Ovary (tissue), 9 donors: ENCODE data around the gene LAMB3. TPM values are rescaled to one million over a fixed set of nuclear protein-coding genes. Genes with fewer than 3 reads are reported as not detected.

Experiments used
- DNase-seq, 5 donors: peaks; one replicate each; pipeline ENCODE4 v3.0.0-alpha.2; 2019 to 2020
- H3K27ac ChIP-seq, 2 donors: fragments of 200-600 bp; one replicate each; pipeline versions ENCODE4 v1.5.1 to v1.8.0; 2019 to 2022
- H3K27me3 ChIP-seq: fragments of 200-600 bp; one replicate; pipeline ENCODE4 v1.8.0; 2022
- H3K36me3 ChIP-seq: fragments of 200-600 bp; sonication (generic); one replicate; pipeline ENCODE4 v1.5.1; 2019
- H3K4me1 ChIP-seq: one replicate; pipeline ENCODE4 v1.8.1; 2013; ENCODE audit warnings: mild to moderate bottlenecking, moderate library complexity; ENCODE audit not compliant: insufficient read depth
- H3K4me3 ChIP-seq: fragments of 200-600 bp; sonication (generic); one replicate; pipeline ENCODE4 v1.5.1; 2017
- H3K9me3 ChIP-seq, 2 donors: fragments of 200-600 bp in 1 of 2; sonication (generic) in 1 of 2; one replicate each; pipeline versions ENCODE4 v1.5.1 to v1.8.1; 2013 to 2019; ENCODE audit warnings: mild to moderate bottlenecking in 1 of 2, moderate library complexity in 1 of 2
- CTCF ChIP-seq, 3 donors: fragments of 450-650 bp in 2 of 3; fragments of 200-600 bp in 1 of 3; IDR thresholded peaks; one replicate each; pipeline versions ENCODE4 v1.5.1 to v1.8.0; 2016 to 2022; ENCODE audit warnings: antibody characterized with exemption in 3 of 3, mild to moderate bottlenecking in 1 of 3
- EP300 ChIP-seq: sonication (generic); formaldehyde crosslinking; IDR thresholded peaks from one replicate; pipeline ENCODE4 v1.6.1; 2017; ENCODE audit warnings: antibody characterized with exemption
- POLR2A ChIP-seq: fragments of 450-650 bp; IDR thresholded peaks from one replicate; pipeline ENCODE4 v1.6.1; 2017; ENCODE audit warnings: antibody characterized with exemption, mild to moderate bottlenecking, moderate library complexity
- WGBS, 3 donors: extraction: QIAGEN DNeasy Blood & Tissue Kit in 1 of 3; methylation state at CpG; one replicate each; pipeline versions ENCODE4 v1.1.5 to v1.1.7; 2013 to 2017; 5-methylcytosine and 5-hydroxymethylcytosine counted together
- intact Hi-C, 4 donors: fragments of 100-400 bp; cut with DNase I; formaldehyde crosslinking; loops; one replicate each; pipeline versions ENCODE4 v1.11.0 to v1.15.1; 2022 to 2023
- polyA plus RNA-seq, 2 donors: library from polyadenylated mRNA; stranded (reverse); fragments of 200-250 nt in 1 of 2; fragments of 350-450 nt in 1 of 2; fragmentation: Illumina TruSeq in 1 of 2; extraction: RNeasy Lipid Tissue Mini Kit (QIAGEN cat#74804) in 1 of 2; gene quantifications; one replicate each; pipeline ENCODE4 v1.2.3, GENCODE V29; 2013 to 2014
- total RNA-seq, 7 donors: library from RNA; depleted of rRNA in 2 of 7; stranded (reverse); fragments of >200 nt in 2 of 7; fragmentation: NEBNext Ultra II Directional in 3 of 7; extraction: Animal tissue kit (Norgen Biotek cat#: 25700) in 3 of 7; gene quantifications; one replicate each; pipeline versions ENCODE4 v1.1.0 to v1.2.4, GENCODE V29; 2016 to 2023
- donor health status: DM: no; HTN: no; CAD: no; lungs with moderate emphysema.
- donor health status: DM: no; HTN: no; CAD: no.
- donor health status: Bipolar disorder and iron deficiency.
- donor health status: DM: yes; HTN: yes; CAD: no.
- donor health status: DM: no; HTN: no; CAD: no.
- donor health status: DM: yes; HTN: yes; CAD: no.

Gene LAMB3
- total and polyA plus RNA-seq, 9 donors: 0.54 to 56.9 (median 4.2) TPM

GRCh38 chr1:209583408-209583807, 68.8 kb downstream of the LAMB3 start, which contains the start of gene CAMK1G:
CAMK1G (plus strand) TSS chr1:209583714; CDS start chr1:209594984, 11,270 bp downstream.
- Histone ChIP-seq H3K4me1 (peaks cover 8% of the 10 kb centered on the region), H3K27ac (no peak within 1 kb of the TSS), H3K36me3 (no peaks in the 10 kb centered on the region), H3K27me3 (no peaks in the 10 kb centered on the region), H3K4me3 (peak within 1 kb of the TSS; percentile 15), H3K9me3 (no peaks in the 10 kb centered on the region)
- peak; percentile 58 for TF ChIP-seq POLR2A
- TF ChIP-seq CTCF (IDR thresholded peaks at IDR 0.05): no peak
- WGBS, 3 donors: 8 to 15% (median 9%) methylated on average over 6 of the region's 6 CpGs
- intact Hi-C loops: loop anchor here in 1 of 4 donors (5.0 kb wide), 2 partner anchors 49 to 109 kb away; no protein-coding TSS in a partner anchor
- DNase-seq: peak in 4 of 5 donors; percentile 34 to 59 (median 50)

- H3K36me3 ChIP-seq: no peaks in the 10 kb centered on the region
These were observed 71.6 kb downstream of the LAMB3 start for GRCh38 chr1:209580577-209580976.

GRCh38 chr1:209577346-209577745, 74.9 kb downstream of the LAMB3 start:
- WGBS, 3 donors: 61 to 65% (median 62%) methylated on average over 3 of the region's 3 CpGs
- intact Hi-C loops: loop anchor here (2.0 to 10.0 kb wide), 6 partner anchors 50 to 257 kb away; no protein-coding TSS in a partner anchor
- Histone ChIP-seq H3K27me3 (no peaks in the 10 kb centered on the region), H3K36me3 (no peaks in the 10 kb centered on the region), H3K9me3 (no peaks in the 10 kb centered on the region), H3K4me1 (no peaks in the 10 kb centered on the region), H3K27ac (no peak overlapping the region), H3K4me3 (no peak overlapping the region)
- no peak for DNase-seq
- TF ChIP-seq EP300: no peak

More at GRCh38 chr1:209580577-209580976, 71.6 kb downstream of the LAMB3 start:
- H3K9me3 ChIP-seq: no peaks in the 10 kb centered on the region
- H3K27ac ChIP-seq: no peak overlapping the region
- H3K27me3 ChIP-seq: no peaks in the 10 kb centered on the region
- H3K4me1 ChIP-seq: peaks cover 3% of the 10 kb centered on the region
- intact Hi-C loops: loop anchor here in 1 of 4 donors (5.0 kb wide), 2 partner anchors 52 to 112 kb away; no protein-coding TSS in a partner anchor
- DNase-seq: no peak
- WGBS, 3 donors: 69 to 87% (median 81%) methylated on average over 2 of the region's 2 CpGs
- H3K4me3 ChIP-seq: no peak overlapping the region
- no peak for TF ChIP-seq POLR2A

GRCh38 chr1:209576392-209577197, 75.6 kb downstream of the LAMB3 start:
- Histone ChIP-seq H3K4me1 (no peaks in the 10 kb centered on the region), H3K27ac (no peak overlapping the region), H3K9me3 (no peaks in the 10 kb centered on the region), H3K36me3 (no peaks in the 10 kb centered on the region), H3K4me3 (no peak overlapping the region), H3K27me3 (no peaks in the 10 kb centered on the region)
- intact Hi-C loops: loop anchor here (2.0 to 10.0 kb wide), 6 partner anchors 51 to 258 kb away; no protein-coding TSS in a partner anchor
- peak; percentile 84 to 86 (median 85) for TF ChIP-seq CTCF (IDR thresholded peaks at IDR 0.05)
- no peak for TF ChIP-seq EP300
- 13% methylated on average over 12 of the region's 12 CpGs for WGBS, 3 donors
- peak; percentile 75 to 88 (median 88) for DNase-seq

- intact Hi-C loops: loop anchor here in 2 of 4 donors (5.0 to 10.0 kb wide), 2 partner anchors 187 to 264 kb away; partner anchors contain the start of gene TRAF3IP3 (in 1 of the 2)
- Histone ChIP-seq H3K4me1 (no peaks in the 10 kb centered on the region), H3K36me3 (no peaks in the 10 kb centered on the region), H3K4me3 (no peak overlapping the region), H3K27ac (no peak overlapping the region), H3K9me3 (no peaks in the 10 kb centered on the region), H3K27me3 (no peaks in the 10 kb centered on the region)
- 60 to 66% (median 64%) methylated on average over 3 of the region's 3 CpGs for WGBS, 3 donors
- TF ChIP-seq CTCF (IDR thresholded peaks at IDR 0.05) (no peak), POLR2A (no peak), EP300 (no peak)
- no peak for DNase-seq
These were observed 81.5 kb downstream of the LAMB3 start for GRCh38 chr1:209570743-209571142.
